ENCODE measurements around the gene DENND1A. TPM values are rescaled to one million over a fixed set of nuclear protein-coding genes. Genes with fewer than 3 reads are reported as not detected.
"Not testable (repeated sequence)": the region's sequence is repeated elsewhere in the genome, so short reads cannot be mapped to it uniquely, and the experiment has no call there.

DENND1A gene
- total RNA-seq, 1 experiment from 2014 or later, result 20.6 TPM

DNA sequence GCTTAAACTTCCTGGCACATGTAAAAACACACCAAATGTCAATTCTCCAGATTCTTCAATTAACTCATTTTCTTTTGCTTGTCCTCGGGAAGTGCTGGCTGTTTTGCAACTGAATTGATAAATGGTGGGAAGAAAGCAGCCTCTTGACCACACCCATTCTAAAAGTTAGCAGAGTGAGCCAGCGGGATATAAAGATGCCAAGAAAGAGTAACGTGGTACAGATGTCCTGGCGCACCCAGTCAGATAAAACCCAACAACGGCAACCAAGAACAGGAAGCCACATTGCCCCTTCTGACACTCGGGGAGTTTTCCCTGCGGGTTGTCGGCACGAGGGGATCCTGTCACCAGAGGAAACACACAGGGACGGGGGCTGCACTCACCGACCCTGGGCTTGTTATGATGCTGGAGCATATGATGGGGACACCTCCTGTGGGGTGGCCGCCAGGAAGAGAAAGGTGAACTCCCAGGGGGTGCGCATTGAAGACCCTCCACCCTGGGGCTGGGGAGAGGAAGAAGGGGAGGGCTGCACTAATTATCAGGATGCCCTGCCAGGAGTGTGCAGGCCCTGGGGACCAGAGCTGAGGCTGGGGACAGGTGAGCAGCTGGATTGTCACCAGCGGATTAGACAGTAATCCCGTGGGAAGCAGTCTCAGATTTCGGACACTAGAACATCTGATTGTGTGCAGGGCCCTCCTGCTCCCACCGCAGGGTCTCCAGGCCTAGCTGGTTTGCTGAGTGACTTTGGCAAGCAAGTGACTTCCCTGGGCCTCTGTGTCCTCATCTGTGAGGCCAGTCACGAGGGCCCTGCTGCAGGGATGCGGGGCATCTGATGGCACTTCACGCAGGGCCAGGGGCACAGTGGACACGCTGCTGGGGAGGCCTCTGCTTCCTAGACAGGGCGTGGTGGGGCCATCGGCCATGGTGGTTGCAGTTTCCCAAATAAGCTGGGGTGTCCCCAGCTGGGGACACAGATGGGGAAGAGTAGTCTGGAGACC is 514.7 kb downstream of the DENND1A start:
- no peak for DNase-seq (ENCODE audit: low read depth)

DNA sequence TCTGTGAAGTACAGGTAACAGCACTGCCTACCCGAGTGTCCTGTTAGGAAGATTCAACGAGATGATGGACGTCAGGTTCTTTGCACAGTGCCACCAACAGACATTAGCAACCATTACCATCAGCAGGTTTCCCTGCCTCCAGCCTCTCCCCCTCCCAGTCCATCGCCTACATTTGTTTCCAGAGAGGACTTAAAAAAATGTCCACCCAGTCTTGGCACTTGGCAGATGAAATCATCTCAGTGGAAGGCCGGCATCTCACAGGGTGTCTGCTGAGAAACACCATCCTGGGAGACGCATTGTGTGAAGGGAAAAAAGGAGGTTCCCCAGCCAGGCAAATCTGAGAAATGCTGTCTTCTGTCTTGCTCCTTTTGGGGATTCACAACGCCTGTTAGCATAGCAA is 515.7 kb downstream of the DENND1A start:
- DNase-seq (ENCODE audit: low read depth), result no peak

DNA sequence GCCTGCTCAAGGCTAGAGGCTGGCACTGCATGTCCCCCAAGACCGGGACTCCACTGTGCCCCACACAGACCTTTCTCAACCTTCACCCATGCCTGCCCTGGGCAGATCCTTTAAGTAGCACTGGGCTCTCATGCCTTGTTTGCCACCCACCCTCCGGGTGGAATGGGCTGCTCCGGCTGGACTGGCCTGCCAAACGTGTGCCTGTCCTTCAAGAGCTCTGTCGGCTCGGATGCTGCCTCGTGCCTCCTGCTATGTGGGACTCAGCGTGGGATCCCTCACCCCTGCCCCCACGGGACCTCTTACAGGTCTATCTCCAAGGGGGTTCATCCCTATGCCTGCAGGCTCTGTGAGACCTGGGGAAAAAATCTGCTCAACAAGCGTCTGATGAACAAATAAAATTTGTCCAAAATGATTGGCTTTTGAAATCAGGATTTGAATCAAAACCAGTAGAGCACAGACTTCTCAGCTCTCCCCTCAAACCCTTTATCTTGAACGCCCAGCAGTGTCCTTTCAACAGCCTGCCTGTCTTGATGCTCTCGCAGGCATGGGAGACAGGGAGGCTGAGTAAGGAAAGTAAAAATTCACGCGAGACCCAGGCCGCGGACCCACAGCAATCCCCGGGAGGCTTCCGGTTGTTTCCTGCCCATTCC is 517.6 kb downstream of the DENND1A start:
- DNase-seq (ENCODE audit: low read depth), result no peak

DNA sequence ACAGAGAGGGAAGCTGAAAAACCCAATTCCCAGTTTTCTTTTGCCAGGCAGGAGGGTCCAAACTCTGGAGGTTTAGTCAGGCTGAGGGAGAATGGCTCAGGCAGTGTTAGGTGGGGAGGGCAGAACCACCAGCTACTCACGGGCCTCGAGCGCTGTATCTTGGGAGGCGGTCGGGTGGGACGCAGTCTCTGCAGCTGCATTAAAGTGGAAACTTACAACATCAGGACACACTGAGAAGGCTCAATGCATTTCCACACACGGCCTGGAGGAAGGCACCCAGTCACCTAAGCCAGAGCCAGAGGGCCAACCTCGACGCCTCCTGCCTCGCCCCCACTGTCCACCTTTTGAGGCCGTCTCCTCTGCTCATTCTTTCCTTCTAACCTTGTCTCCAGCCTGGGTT is 518.3 kb downstream of the DENND1A start:
- DNase-seq (ENCODE audit: low read depth), result no peak

DNA sequence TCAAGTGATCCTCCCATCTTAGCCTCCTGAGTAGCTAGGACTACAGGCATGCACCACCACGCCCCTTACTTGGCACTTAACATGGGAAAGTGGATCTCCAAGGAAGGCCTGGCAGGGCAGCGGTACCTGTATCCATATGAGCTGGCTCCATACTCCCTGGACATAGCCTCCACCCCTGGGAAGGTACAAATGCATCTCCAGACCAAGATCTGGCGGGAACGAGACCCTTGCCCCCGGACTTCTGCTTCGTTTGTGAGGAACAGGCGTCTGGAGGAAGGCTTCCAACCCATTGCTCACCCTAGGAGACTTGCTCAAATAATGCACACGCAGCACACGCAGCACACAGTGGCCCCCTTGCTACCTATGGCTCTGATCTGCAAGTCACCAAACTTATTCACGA is 518.7 kb downstream of the DENND1A start:
- no peak for DNase-seq (ENCODE audit: low read depth)

DNA sequence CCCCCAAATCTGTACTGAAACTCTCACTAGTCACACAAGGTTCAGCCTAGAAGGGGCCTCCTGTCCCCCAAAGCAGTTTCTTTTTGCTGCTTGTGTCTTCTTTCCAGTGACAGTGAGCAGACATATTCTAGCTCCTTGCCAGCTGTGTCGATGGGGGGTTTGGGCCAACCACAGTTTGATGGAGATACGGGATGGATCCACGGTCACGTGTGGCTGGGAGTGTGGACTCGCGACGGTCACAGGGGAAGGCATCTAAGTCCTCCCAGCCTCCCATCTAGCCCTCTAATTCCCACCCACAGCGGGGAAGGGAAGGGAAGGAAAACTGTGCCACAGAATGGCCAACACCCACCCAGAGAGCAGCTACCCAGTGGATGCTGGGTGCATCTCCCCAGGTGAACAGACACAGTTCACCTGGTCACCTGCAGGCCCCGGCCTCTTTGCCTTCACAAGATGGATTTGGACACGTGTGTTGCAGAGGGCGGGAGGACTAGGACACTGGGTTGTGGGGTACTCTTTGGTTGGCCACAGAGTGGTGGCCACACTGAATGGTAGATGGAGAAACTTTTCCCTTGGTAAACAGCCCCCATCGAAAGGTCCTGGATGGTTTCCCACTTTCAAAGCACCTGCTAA is 519.5 kb downstream of the DENND1A start:
- DNase-seq (ENCODE audit: low read depth), result no peak

DNA sequence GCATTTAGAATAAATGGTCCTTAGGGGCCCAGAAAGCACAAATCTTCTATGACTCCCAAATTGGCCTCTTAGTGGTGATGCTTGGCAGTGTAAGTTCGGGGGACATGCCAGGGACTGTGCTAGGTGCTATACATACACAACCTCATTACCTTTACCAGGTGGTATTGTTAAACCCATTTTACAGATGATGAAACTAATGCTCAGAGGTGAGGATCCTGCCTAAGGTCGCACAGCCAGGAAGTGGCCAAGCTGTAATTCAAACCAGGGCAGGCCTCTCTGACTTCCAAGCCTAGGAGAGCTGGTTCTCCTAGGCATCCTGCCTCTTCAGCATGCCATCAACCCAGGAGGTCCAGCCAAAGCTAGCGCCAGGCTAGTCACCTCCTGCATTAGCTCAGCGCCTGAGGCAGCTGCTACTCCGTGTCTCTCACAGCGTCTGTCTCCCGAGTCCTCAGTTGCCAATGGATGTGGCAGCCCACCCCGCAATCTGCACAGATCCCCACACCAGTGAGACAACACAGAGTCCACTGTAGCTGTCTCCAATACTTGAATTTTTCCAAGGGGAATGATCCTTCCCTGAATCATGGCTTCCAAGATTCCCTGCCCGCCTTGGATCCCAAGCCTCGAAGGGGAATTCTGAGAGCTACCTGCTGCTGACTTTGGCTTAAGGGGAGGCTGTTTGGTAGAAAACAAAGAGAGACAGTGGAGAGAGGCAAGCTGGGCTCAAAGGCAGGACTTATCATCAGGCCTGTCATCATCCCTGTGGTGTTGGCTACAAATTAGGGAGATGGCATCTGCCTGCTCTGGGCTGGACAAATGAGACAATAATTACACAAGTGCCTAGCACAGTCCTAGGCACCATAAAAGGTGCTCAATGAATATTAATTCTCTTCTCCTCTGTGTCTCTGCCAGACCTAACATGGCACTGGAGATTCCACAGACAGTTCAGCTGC is 521.3 kb downstream of the DENND1A start:
- DNase-seq (ENCODE audit: low read depth), result no peak

DNA sequence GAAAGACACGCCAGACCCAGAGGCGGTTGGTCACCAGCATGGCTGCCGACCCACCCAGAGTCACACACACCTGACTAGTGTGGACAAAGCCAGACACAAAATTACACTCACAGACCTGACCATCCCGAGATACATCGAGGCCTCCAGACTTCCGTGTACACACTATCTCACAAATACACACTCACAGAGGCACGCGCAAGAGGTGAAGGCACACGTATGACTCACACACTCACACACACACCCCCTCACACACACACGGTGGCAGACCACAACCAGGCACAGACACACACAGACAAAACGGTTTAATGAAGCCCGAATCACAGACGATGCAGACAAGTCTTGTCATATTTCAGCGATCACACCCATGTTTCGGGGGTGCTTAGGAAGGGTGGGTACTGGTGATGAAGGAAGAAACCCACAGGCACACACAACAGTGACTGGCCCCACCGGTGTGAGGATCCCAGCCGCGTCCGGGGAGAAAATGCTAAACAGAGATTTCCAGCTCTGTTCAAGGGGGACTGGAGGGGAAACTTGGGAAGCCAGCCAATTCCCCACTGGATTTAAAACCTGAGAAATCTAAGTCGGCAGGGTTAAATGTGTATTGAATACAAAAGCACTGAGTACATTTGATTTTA is 522.6 kb downstream of the DENND1A start:
- no peak for DNase-seq (ENCODE audit: low read depth)

DNA sequence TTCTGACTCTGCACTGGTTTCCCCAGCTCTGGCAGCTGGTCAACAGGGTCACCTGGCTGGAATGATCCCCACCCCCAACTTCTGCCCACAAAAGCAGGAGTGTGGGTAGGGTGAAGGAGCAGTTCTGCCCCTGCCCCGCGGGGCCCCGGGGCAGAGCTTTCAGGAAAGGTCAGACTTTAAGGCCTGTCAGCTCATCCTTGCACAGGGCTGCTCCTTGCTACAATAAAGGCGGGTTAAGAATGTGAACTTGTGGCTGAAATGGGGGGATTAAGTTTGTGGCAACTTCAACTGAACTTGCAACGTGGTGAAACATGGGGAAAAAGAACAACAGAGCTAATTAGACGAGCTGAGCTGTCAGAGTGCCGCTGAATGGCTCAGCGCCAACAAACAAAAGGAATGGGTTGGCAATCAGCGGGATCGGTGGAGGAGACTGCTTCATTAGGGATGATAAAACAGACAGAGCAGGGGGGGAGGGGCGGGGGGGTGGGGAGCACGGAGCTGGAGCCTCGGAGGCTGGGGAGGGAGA is 523.2 kb downstream of the DENND1A start:
- no peak for DNase-seq (ENCODE audit: low read depth)

DNA sequence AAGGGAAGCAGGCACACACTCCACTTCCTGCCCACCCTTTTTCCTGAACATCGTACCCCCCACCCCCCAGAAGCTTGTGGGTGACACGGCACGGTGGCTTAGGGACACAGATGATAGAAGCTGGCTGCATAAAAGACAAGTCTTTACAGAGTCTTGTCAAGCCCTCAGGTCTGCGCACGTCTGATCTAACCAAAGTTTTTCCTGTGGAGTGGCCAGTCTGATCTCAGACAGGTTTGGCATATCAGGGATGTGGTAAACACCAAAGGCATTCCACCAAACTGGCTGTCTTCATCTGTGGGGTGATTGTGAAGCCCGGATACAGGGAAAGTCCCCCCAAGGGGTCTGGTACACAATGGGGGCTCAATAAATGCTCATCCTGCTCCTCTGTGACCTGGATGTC is 523.9 kb downstream of the DENND1A start:
- DNase-seq (ENCODE audit: low read depth), result no peak

DNA sequence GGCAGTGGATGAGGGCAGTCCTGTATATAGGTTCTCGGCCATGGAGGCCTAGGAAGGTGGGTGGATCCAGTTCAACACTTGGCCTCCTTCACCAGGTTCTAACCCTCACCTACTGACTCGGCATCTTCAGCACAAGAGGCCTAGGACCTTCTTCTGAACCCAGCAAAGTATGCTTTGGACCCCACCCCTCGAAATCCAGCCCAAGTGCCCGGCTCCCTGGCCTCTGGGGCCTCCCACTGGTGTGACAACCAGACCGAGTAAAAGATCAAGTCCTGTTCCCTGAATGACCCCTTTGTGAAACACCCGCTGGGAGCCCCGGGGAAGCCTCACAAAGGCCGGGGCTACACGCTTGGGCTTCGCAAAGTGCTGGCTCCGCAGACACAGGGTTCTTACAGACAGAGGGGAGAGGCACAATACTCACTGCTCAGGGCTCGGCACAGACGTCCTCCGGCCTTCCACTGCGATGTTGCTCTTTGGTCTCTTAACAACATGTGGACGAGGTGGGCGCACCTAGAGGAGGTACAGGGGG is 526.9 kb downstream of the DENND1A start:
- DNase-seq (ENCODE audit: low read depth), result no peak

DNA sequence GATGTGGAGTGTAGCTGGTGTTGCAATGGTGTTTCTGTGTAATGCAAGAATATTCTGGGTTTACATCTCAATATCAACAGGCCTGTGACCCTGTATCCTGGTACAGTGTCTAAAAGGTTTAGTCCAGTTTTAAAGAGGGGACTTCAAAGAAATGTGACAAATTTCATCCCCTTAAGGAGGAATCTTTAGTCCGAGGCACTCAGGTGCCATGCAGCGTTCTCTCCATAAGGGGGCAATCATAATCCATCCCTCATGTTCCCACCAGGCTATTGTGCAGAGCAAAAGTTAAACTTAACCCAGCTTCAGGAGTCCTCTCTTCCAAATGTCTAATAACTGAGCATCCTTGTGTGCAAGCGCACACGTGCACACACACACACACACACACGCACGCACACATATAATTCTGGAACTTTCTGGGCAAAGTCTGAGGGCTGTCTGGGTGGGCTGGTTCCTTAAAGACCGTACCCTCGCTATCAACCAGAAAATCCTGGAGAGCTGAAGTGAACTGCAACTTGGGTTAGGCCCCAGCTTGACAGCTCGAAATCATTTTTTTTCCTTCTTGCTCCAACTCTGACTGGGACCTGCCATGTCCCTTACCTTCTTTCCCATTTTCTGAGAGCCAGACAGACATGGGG is 527.9 kb downstream of the DENND1A start:
- DNase-seq (ENCODE audit: low read depth), result peak; percentile 24

DNA sequence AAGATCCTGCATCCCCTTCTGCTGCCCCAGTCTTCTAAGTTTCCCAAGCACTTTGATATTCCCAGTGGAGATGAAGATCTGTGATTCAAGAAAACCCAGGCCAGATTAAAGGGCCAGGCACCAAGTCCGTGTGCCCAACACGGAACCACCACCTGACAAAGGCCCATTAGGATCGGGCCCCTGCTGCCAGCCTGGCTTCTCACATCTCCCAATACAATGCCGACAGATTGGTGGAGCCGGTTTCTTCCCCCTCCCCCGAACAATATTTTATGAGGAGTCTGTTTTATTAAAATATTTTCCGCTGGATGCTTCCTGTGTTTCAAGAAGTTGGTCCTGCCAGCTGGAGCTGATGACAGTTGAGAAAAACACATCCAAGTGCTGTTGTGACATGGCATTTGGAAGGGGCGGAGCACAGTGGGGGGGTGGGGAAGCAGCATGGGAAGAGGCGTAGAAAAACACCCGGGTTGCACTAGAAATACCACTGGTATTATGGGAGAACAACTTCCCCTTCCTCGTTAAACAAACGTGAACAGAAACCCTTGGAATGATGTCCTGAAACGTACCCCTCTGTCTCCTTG is 528.9 kb downstream of the DENND1A start:
- DNase-seq (ENCODE audit: low read depth), result no peak

DNA sequence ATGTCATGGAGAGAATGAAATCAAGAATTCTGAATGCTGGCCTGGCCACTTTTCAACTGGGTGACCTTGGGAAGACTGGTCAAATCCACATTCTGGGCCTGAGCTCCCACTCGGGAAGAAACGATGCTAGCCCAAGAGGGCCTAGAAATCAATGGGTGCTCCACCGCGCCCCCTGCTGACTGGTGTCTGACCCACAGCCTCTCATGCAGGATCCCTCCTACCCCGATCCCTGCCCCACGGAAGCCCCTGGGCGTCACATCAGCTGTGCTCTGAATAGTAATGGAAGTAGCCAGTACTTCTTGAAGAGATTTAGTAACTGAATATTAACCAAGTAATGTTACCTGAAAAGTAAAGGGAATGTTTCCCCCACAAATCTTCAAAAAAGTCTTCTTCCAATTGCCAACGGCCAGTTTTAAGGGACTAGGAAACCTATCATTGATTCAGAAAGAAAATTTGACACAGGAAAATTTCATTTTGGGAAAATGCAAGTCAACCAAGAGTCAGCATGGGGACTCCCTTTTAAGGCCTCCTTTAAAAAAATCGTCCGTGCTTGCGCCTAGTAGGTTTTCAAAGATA is 530.0 kb downstream of the DENND1A start:
- no peak for DNase-seq (ENCODE audit: low read depth)

DNA sequence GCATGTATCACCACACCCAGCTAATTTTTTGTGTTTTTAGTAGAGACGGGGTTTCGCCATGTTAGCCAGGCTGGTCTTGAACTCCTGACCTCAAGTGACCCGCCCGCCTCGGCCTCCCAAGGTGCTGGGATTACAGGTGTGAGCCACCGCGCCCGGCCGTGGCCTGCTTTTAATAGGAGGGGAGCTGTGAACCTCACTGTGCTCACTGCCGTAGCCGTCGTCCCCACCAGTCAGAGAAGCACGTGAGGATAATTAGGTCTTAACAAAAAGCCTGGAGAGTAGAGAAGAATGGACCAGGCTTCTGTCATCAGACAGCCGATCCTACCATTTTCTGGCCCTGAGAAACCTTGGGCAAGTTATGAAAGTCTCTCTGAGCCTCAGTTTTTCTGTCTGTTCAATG is 531.0 kb downstream of the DENND1A start:
- not testable (repeated sequence) for DNase-seq (ENCODE audit: low read depth)

DNA sequence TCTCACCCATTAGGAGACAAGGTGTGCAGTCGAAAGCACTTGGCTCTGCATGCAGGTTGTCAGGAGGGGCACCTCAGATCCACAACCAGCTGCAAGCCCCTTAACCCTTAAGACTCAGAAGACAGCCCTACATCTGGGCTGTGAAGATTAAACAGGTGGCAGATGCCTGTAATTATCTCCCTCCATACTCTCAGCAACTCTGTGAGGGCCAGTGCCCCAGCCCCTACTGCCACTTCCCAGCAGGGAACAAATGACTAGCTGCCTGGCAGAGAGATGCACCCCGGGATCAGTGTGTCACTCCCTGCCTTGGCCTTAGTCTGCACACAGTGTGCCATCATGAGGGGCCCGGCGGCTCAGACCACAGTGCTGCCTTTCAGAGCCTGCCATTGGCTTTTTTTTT is 532.0 kb downstream of the DENND1A start:
- DNase-seq (ENCODE audit: low read depth), result no peak

DNA sequence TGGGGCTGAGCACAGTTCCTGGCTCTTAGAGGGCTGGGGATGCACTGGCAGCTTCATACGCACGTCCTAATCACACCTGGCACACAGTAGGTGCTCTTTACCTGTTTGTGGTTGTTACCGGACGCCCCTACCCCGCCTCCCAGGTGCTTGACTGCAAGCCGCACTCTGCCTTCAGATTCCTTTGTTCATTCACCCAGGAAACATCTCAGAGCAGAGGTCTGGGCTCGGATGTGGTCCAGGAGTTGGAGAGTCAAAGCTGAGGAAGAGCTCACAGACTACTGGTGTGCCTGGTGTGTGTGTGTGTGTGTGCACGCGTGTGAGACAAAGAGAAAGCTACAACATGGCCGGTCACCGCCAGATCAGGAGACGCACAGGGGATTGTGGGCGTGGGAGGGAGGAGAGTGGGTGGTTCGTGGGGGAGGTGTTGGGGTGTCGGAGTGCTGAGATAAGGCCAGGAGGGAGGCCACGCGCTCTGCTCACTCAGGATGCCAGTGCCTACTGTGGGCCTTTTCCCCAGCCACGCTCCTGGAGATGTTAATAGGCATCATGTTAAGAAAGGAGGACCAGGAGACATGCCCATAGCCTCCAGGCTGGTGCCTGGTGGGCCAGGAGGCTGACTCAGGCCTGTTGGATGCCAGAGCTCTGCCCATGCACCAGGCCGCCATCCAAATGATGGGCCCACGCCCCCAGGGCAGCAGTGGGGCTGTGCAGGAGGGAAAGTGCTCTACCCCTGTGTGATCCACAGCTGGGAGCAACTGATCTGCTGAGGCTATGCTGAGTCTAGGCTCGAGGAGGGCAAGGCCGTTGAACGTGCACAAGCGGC is 534.0 kb downstream of the DENND1A start:
- no peak for DNase-seq (ENCODE audit: low read depth)

DNA sequence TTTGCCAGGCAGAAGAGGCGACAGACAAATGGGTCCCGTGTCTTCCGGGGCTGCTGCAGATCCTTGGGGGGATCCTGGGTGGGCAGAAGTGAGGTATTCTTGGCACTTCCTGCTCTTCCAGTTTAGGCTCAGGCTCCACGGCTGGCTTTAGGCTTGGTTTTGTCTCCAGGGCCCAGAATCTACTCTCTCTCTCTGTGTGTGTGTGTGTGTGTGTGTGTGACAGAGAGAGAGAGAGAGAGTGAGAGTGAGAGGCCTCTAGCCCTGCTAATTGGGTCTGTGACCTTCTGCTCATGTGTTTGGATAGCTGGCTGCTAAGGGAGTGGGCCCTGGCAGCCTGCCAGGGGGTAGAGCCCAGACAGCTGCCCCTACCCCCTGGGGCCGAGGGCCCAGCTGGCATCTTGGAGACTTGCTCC is 534.6 kb downstream of the DENND1A start:
- DNase-seq (ENCODE audit: low read depth), result peak; percentile 30
